HG02610 (cell line): Measurements from ENCODE around the gene PPP1CA.

Experiments
- ATAC-seq: cut with Tn5 transposase; IDR thresholded peaks from one replicate; pipeline ENCODE4 v1.9.1; 2021; ENCODE audit warnings: mild to moderate bottlenecking, moderate library complexity; ENCODE audit not compliant: unreplicated experiment

PPP1CA gene

GRCh38 chr11:67387069-67387468 lies 14.6 kb downstream of the PPP1CA start:
- ATAC-seq, result no peak

DNA sequence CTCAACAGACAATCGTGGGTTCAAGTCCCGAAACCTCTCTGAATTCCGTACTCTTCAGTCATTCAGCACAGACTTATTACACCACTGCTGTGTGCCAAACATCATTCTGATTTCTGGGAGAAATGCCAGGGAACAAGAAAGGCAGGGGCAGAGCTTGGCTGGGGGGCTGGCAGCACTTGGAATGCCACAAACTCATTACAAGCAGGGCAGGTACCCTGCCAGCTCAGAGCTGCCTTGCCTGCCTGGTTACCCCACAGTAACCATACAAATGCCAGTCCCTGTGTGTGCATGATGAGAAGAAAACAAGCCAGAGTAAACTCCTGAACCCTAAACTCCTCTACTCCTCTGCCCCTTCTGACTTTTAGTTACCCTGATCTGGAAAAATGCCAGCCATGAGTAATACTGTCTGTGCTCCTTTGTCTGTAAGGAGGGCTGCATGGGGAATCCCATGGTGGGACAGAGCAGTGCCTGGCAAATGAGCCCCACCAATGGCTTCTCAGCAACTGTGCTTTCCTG lies 16.7 kb downstream of the PPP1CA start:
- ATAC-seq, result no peak

GRCh38 chr11:67382276-67383136 lies 19.2 kb downstream of the PPP1CA start:
- ATAC-seq, result no peak

GRCh38 chr11:67381244-67381972 lies 20.2 kb downstream of the PPP1CA start:
- no peak for ATAC-seq

DNA sequence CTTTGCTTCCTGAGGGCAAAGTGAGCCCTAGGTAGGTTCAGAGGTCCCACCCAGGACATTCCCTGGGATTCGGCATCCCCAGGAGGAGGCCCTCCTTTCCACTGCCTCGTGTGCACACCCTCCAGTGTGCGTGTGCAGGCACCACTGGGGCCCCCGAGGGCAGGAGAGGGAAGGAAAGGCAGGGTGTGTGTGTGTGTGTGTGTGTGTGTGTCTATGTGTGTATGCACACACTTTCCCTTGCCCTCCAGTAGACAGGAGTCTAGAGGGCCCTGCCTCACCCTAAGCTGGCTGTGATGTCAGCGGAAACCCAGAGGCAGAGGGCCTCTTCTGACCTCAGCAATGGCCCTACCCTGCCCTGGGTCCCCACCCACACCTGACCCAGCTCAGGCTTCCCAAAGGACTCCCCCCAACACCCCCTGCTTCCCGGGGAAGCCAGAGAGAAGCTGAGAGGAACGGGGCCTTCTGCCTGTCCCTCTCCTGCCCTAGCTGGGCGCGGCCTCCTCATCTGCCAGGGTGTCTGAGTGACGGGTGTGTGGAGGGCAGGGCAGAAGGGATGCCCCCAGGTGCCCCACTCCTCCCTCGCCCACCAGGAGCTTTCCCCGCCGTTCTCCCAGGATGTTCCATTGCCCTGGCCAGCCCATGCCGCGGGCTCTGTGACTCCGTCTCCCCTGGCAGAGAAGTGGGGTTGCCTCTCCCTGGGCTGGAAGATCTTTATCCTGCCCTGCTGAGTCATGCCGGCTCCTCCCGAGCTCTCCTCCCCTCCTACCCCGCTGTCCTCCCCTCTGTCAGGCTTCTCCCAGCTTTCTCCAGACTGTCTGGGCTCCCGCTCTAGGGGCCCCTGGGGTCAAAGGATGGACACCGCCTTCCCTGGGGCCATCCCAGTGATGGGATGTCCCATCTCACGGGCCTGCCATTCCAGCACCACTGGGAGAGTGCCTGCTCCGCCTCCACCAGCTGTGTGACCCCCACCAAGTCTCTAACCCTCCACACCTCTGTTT lies 22.3 kb downstream of the PPP1CA start:
- no peak for ATAC-seq

- no peak for ATAC-seq
Observed at GRCh38 chr11:67378544-67378943, 23.1 kb downstream of the PPP1CA start.

GRCh38 chr11:67376873-67377808 lies 24.5 kb downstream of the PPP1CA start:
- ATAC-seq, result no peak

GRCh38 chr11:67376063-67376820 lies 25.4 kb downstream of the PPP1CA start:
- ATAC-seq, result no peak

- ATAC-seq, result no peak
Observed at GRCh38 chr11:67375320-67376055, 26.2 kb downstream of the PPP1CA start.

DNA sequence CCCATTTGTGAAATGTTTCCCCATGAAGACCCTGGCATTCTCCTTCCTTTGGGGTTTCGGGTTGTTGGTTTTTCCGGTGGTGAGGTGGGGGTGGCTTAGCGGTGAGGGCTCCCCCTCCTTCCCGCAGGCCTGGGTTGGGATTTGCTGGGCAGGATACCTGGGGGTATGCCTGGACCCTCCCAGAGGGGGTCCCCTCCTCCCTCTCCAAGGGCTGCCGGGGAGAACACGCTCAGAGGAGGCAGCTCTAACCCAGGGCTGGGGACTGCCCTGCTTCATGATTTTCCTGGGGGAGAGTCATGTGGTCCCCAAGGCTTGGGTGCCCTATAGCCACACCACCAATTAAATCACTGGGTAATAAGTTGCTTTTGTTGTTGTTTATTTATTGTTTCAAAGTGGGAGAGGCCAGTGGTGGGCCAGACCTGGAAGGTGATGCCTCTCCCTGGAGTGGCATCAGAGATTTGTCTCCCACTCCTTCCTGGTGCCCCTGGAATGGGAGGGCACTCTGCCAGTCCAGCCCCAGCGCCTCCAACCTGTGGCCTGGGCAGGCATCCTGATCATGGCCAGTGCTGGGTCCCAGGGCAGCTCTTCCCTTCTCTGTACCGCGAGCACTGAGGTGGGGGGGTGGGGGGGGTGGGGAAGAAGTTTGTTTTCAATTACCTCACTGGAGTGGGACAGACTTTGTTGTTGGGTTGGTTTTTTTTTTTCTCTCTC lies 26.9 kb downstream of the PPP1CA start:
- ATAC-seq, result no peak

GRCh38 chr11:67373648-67374570 lies 27.7 kb downstream of the PPP1CA start:
- ATAC-seq, result no peak

- no peak for ATAC-seq
Observed at GRCh38 chr11:67372993-67373647, 28.5 kb downstream of the PPP1CA start, which contains the start of gene CLCF1. CLCF1 (minus strand) TSS chr11:67373598; CDS start chr11:67373539, 59 bp downstream.

GRCh38 chr11:67372321-67372992 lies 29.2 kb downstream of the PPP1CA start:
- no peak for ATAC-seq

- no peak for ATAC-seq
Observed at GRCh38 chr11:67371911-67372320, 29.7 kb downstream of the PPP1CA start.

- no peak for ATAC-seq
Observed at GRCh38 chr11:67371189-67371910, 30.3 kb downstream of the PPP1CA start.
